Measurements from ENCODE around the gene SF3A2.

The SF3A2 gene

DNA sequence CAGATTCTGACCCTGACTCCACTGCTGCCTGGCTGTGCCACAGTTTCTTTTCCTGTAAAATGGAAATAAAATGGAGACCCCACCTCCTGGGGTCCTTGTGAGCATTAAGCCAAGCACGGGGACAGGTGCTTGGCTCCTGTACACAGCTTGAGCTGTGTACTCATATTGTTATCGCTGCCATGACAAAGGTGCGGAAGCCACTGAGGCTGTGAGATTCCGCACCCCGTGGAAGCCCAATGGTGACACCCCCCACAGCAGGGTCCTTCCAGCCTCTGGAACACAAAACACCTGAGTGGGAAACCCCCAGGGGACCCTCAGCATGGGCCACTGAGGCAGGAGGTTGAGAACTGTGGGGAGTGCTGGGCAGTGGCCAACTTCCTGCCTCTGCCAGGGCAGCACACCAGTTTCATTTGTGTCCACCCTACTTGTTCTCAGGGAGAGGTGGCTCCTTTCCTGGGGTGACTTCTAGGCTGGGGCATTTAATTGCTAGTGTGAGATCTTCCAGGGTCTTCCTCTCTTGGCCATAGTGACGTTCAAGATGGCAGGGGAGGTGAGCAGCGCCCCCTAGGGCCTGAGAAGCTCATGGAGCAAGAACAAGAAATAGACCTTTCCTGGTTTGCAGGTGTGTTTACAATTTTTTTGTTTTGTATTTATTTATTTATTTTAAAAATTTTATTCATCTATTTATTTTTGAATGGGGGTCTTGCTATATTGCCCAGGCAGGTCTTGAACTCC, 25.0 kb downstream of the SF3A2 start:
- no peaks in the 10 kb centered on the region for H3K4me1 ChIP-seq (ENCODE audit: control insufficient read depth, insufficient read depth, low read length)
- H3K4me3 ChIP-seq (ENCODE audit: low read depth, low read length): no peak overlapping the region
- H3K9ac ChIP-seq (ENCODE audit: low read length): no peak overlapping the region
- H3K27me3 ChIP-seq (ENCODE audit: control insufficient read depth, insufficient read depth, low read length): no peaks in the 10 kb centered on the region
- H3K36me3 ChIP-seq (ENCODE audit: control insufficient read depth, insufficient read depth, low read length): no peaks in the 10 kb centered on the region
- H3K27ac ChIP-seq (ENCODE audit: low read depth, low read length): no peak overlapping the region
- no peaks in the 10 kb centered on the region for H3K9me3 ChIP-seq (ENCODE audit: control insufficient read depth, insufficient read depth, low read depth, low read length)

DNA sequence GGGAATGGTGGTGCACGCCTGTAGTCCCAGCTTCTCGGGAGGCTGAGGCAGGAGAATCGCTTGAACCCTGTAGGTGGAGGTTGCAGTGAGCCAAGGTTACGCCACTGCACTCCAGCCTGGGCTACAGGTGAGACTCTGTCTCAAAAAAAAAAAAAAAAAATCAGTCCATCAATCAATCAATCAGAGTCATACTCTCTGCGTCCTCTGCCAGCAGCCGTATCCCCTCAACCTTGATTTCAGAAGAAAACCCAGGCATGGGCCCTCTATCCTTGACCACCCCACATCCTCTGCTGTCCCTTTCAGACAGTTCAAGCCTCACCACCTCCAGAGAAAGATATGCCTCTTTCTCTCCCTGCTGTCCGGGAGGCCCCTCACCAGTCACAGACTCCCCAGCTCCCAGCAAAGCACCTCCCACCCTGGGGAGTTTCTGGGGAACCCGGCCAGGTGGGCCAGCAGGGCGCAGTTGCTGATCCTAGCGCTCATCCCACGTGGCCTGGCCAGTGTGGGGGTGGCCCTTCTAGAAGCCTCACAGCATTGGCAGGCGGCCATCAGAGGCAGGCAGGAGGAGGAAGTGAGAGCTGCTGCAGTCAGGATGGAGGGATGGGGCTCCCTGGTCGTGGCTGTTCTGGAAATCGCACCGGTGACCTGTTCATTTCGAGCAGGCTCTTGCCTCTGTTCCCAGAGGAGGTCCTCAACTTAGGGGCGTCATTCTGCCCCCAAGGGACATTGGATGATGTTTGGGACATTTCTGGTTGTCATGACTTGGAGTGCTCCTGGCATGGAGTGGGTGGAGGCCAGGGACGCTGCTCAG, 29.8 kb downstream of the SF3A2 start:
- H3K9me3 ChIP-seq (ENCODE audit: control insufficient read depth, insufficient read depth, low read depth, low read length): no peaks in the 10 kb centered on the region
- no peaks in the 10 kb centered on the region for H3K27me3 ChIP-seq (ENCODE audit: control insufficient read depth, insufficient read depth, low read length)
- peaks cover 1% of the 10 kb centered on the region; the same call in 1 of the 2 replicates for H3K4me1 ChIP-seq (ENCODE audit: control insufficient read depth, insufficient read depth, low read length)
- no peak overlapping the region for H3K4me3 ChIP-seq (ENCODE audit: low read depth, low read length)
- H3K9ac ChIP-seq (ENCODE audit: low read length): no peak overlapping the region
- no peak overlapping the region for H3K27ac ChIP-seq (ENCODE audit: low read depth, low read length)
- H3K36me3 ChIP-seq (ENCODE audit: control insufficient read depth, insufficient read depth, low read length): peaks cover 6% of the 10 kb centered on the region

DNA sequence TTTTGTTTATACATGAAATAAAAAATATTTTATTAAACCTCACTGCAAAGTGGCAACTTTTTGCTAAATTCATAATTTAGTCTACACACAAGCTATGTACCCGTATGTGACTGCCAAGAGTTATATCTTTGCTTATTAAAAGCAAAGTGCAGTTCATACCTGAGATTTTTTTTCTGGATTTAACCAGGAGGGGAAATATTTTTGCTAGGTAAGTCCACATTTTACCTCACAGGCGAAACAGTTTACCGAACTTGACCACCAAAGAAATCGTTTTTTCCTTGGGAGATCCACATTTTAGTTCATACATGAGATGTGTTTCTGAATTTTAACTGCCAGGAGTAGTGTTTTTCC, 31.8 kb downstream of the SF3A2 start:
- H3K36me3 ChIP-seq (ENCODE audit: control insufficient read depth, insufficient read depth, low read length): peaks cover 19% of the 10 kb centered on the region
- H3K4me3 ChIP-seq (ENCODE audit: low read depth, low read length): peak overlapping the region; percentile 87
- H3K27ac ChIP-seq (ENCODE audit: low read depth, low read length): peak overlapping the region; percentile 62; the same call in 1 of the 2 replicates
- H3K9me3 ChIP-seq (ENCODE audit: control insufficient read depth, insufficient read depth, low read depth, low read length): no peaks in the 10 kb centered on the region
- peaks cover 13% of the 10 kb centered on the region for H3K4me1 ChIP-seq (ENCODE audit: control insufficient read depth, insufficient read depth, low read length)
- H3K9ac ChIP-seq (ENCODE audit: low read length): no peak overlapping the region
- no peaks in the 10 kb centered on the region for H3K27me3 ChIP-seq (ENCODE audit: control insufficient read depth, insufficient read depth, low read length)

DNA sequence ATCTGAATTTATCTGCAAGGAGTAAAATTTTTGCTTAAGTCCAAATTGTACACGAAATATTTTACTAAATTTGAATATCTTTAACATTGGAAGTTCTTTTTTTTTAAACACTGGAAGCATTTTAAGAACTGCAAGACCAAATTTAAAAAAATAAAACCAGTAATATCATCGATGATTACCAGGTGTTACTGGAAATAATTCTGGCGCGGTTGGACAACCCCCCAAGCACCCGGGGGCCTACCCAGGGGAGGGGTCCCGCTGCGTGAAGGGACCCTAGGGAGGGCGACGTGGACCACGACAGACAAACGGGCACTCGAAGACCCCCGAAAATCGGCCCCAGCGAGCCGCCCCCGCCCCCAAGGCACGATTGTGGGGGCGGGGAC, 32.2 kb downstream of the SF3A2 start:
- H3K4me1 ChIP-seq (ENCODE audit: control insufficient read depth, insufficient read depth, low read length): peaks cover 14% of the 10 kb centered on the region
- peak overlapping the region; percentile 87 for H3K4me3 ChIP-seq (ENCODE audit: low read depth, low read length)
- H3K36me3 ChIP-seq (ENCODE audit: control insufficient read depth, insufficient read depth, low read length): peaks cover 19% of the 10 kb centered on the region
- no peaks in the 10 kb centered on the region for H3K27me3 ChIP-seq (ENCODE audit: control insufficient read depth, insufficient read depth, low read length)
- peak overlapping the region; percentile 58 for H3K9ac ChIP-seq (ENCODE audit: low read length)
- no peaks in the 10 kb centered on the region for H3K9me3 ChIP-seq (ENCODE audit: control insufficient read depth, insufficient read depth, low read depth, low read length)
- H3K27ac ChIP-seq (ENCODE audit: low read depth, low read length): peak overlapping the region; percentile 62; the same call in 1 of the 2 replicates

DNA sequence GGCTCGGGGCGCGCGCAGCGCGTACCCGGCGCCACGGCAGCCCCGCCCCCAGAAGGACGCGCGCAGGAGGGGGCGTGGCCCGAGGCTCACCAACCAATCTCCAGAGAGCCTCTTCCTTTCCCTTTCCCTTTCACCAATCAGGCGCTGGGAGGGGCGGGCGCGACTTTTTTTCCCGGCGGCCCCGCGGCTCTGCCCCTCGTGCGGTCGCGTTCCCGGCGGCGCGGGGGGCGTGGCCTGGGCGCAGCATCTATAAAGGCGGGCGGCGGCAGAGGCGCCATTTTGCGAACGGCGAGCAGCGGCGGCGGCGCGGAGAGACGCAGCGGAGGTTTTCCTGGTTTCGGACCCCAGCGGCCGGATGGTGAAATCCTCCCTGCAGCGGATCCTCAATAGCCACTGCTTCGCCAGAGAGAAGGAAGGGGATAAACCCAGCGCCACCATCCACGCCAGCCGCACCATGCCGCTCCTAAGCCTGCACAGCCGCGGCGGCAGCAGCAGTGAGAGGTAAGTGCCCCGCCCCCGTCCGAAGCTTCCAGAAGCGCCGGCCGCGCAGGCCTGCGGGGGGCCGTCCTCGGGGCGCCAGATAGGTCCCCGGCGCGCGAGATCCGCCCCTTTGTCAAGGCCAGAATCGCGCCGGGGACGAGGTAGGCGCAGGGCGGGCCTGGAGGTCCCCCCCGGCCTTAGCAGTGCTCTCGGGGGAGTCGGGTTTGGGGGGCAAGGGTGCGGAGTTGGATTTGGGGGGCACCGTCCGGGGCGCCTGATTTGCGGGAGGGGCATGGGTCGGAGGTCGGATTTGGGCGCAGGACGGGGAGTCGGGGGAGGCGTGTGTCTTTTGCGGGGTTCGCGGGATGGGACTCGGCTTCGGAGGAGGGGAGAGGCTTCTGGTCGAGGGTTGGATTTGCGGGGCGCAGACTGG, 32.9 kb downstream of the SF3A2 start:
- no peaks in the 10 kb centered on the region for H3K9me3 ChIP-seq (ENCODE audit: control insufficient read depth, insufficient read depth, low read depth, low read length)
- no peaks in the 10 kb centered on the region for H3K27me3 ChIP-seq (ENCODE audit: control insufficient read depth, insufficient read depth, low read length)
- H3K4me3 ChIP-seq (ENCODE audit: low read depth, low read length): peak overlapping the region; percentile 100
- peak overlapping the region; percentile 92 for H3K27ac ChIP-seq (ENCODE audit: low read depth, low read length)
- peaks cover 14% of the 10 kb centered on the region for H3K4me1 ChIP-seq (ENCODE audit: control insufficient read depth, insufficient read depth, low read length)
- peaks cover 21% of the 10 kb centered on the region for H3K36me3 ChIP-seq (ENCODE audit: control insufficient read depth, insufficient read depth, low read length)
- peak overlapping the region; percentile 97 for H3K9ac ChIP-seq (ENCODE audit: low read length)

DNA sequence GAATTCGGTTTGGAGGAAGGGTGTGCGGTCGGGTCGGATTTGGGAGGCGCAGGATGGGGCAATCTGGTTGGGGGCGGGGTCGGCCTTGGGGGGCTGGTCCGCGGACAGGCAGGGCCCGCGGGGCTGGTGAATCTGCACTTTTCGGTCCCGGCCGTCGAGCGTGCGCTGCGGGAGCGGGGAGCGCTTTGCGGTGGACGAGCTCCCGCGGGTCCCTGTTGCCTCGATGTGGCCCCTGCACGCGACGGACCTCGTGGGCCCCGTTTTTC, 33.5 kb downstream of the SF3A2 start:
- peaks cover 21% of the 10 kb centered on the region for H3K36me3 ChIP-seq (ENCODE audit: control insufficient read depth, insufficient read depth, low read length)
- H3K27me3 ChIP-seq (ENCODE audit: control insufficient read depth, insufficient read depth, low read length): no peaks in the 10 kb centered on the region

DNA sequence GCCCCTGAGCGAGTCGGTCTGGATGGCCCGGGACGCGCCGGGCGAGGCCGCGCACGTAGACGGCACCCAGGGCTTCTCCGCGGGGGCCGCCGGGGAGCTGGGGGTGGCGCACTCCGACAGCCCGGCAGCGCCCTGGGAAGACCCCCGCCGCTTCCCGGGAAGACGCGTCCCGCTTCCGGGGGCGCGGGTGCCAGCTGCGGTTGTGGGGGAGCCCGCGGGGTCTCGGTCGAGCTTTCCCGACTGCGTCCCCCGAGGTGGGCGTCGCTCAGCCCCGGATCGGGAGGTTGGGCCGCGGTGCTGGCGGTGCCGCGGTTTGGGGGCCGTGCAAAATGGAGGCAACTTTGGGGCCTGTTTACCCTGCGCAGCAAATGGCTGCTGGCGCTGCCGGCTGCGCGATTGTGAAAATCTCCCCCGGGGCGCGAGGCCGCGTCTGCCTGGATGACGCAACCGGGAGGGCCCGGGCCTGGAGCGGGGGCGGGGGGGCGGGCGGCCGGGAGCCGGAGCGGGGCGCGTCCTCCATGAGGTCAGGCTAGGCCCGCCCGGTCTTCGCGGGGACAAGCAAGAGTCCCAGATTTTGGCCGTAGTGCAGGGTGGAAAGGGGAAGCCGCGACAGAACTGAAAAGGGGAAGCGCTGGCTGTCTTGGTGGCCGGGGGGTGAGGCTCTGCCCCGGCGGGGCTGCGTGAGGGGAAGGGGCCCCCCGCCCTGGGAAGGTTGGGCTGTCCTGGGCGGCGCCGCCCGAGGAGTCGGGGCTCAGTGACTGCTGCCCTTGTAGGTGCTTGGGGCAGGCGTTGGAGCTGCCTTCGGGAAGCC, 34.0 kb downstream of the SF3A2 start:
- H3K9ac ChIP-seq (ENCODE audit: low read length): peak overlapping the region; percentile 97
- H3K36me3 ChIP-seq (ENCODE audit: control insufficient read depth, insufficient read depth, low read length): peaks cover 21% of the 10 kb centered on the region
- H3K27me3 ChIP-seq (ENCODE audit: control insufficient read depth, insufficient read depth, low read length): no peaks in the 10 kb centered on the region
- H3K4me3 ChIP-seq (ENCODE audit: low read depth, low read length): peak overlapping the region; percentile 100
- H3K9me3 ChIP-seq (ENCODE audit: control insufficient read depth, insufficient read depth, low read depth, low read length): no peaks in the 10 kb centered on the region
- H3K27ac ChIP-seq (ENCODE audit: low read depth, low read length): peak overlapping the region; percentile 92
- peaks cover 18% of the 10 kb centered on the region for H3K4me1 ChIP-seq (ENCODE audit: control insufficient read depth, insufficient read depth, low read length)

More for the DNA sequence above, 33.5 kb downstream of the SF3A2 start:
- Histone ChIP-seq H3K4me3 (ENCODE audit: low read depth, low read length) (peak overlapping the region; percentile 100), H3K9me3 (ENCODE audit: control insufficient read depth, insufficient read depth, low read depth, low read length) (no peaks in the 10 kb centered on the region), H3K9ac (ENCODE audit: low read length) (peak overlapping the region; percentile 97), H3K4me1 (ENCODE audit: control insufficient read depth, insufficient read depth, low read length) (peaks cover 14% of the 10 kb centered on the region), H3K27ac (ENCODE audit: low read depth, low read length) (peak overlapping the region; percentile 92)

DNA sequence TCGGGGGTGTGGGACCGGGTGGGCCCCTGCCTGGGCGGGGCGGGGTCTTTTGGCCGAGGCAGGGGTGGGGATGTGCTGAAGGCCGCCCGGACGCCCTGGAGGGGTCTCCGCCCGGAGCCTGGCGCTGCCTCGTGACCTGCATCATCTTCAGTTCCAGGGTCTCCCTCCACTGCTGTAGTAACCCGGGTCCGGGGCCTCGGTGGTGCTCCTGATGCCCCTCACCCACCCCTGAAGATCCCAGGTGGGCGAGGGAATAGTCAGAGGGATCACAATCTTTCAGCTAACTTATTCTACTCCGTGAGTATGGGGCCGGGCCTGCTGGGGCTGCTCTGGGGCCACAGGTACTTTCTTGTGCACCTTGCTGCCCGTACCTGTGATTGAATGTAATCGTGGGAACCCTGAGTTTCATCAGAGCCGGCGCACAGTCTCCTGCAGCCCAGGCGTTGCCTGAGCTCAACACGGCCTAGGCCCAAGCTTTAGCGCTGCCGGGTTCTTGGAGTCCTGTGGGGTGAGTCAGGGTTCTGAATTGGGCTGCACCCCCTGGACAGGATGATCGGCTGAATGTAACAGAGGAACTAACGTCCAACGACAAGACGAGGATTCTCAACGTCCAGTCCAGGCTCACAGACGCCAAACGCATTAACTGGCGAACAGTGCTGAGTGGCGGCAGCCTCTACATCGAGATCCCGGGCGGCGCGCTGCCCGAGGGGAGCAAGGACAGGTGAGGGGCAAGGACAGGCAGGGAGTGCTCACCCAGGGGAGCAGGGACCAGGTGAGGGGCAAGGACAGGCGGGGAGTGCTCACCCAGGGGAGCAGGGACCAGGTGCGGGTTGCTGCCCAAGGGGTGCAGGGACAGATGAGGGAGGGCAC, 34.8 kb downstream of the SF3A2 start:
- no peaks in the 10 kb centered on the region for H3K27me3 ChIP-seq (ENCODE audit: control insufficient read depth, insufficient read depth, low read length)
- H3K4me3 ChIP-seq (ENCODE audit: low read depth, low read length): peak overlapping the region; percentile 100
- H3K27ac ChIP-seq (ENCODE audit: low read depth, low read length): peak overlapping the region; percentile 67
- peaks cover 21% of the 10 kb centered on the region for H3K36me3 ChIP-seq (ENCODE audit: control insufficient read depth, insufficient read depth, low read length)
- no peaks in the 10 kb centered on the region for H3K9me3 ChIP-seq (ENCODE audit: control insufficient read depth, insufficient read depth, low read depth, low read length)
- peak overlapping the region; percentile 97 for H3K9ac ChIP-seq (ENCODE audit: low read length)
- peaks cover 18% of the 10 kb centered on the region for H3K4me1 ChIP-seq (ENCODE audit: control insufficient read depth, insufficient read depth, low read length)

DNA sequence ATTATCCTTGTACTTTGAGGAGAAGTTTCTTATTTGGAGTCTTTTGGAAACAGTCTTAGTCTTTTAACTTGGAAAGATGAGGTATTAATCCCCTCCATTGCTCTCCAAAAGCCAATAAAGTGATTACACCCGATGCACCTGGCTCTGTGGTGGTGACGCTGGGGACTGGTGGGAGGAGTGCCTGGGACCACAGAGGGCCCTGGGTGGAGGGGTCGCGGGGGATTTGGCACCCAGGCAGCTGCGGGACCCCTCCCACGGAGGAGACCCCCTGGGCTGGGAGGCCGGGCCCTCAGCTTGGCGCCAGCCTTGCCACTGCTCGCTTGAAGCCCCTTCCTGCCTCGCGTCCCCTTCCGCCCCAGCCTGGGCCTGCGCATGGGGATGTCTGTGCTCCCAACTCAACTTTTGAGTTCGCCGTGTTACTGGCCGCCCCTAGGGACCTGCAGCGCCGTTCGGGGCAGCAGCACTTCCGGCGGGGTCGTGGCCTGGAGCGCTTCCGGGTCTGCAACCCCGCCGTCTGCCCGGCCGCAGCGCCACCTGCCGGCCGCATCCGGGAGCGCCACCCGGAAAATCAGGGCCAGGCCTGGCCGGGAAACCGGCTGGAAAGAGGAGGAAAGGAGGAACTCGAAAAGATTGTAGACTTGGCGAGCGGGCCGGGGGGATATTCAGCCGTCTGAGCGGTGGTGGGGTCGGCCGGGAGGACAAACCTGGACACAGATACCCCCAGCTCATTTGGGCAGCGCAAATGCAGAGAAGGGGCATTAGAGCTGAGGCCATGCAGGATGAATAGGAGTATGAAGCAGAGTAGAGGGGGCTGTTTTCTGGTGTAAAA, 36.9 kb downstream of the SF3A2 start:
- peaks cover 21% of the 10 kb centered on the region for H3K36me3 ChIP-seq (ENCODE audit: control insufficient read depth, insufficient read depth, low read length)
- no peak overlapping the region for H3K27ac ChIP-seq (ENCODE audit: low read depth, low read length)
- peak overlapping the region; percentile 48 for H3K4me3 ChIP-seq (ENCODE audit: low read depth, low read length)
- peaks cover 18% of the 10 kb centered on the region for H3K4me1 ChIP-seq (ENCODE audit: control insufficient read depth, insufficient read depth, low read length)
- peak overlapping the region; percentile 28 for H3K9ac ChIP-seq (ENCODE audit: low read length)
- H3K27me3 ChIP-seq (ENCODE audit: control insufficient read depth, insufficient read depth, low read length): no peaks in the 10 kb centered on the region
- no peaks in the 10 kb centered on the region for H3K9me3 ChIP-seq (ENCODE audit: control insufficient read depth, insufficient read depth, low read depth, low read length)

All from HUES6 (cell line).